OCI-M2 (cell line): ENCODE measurements around the gene HNF4A.

ENCODE experiments used
- DNase-seq: peaks from one replicate; lab custom pipeline; 2025; ENCODE audit not compliant: unreplicated experiment; lab: John Stamatoyannopoulos, UW

HNF4A gene

GRCh38 chr20:44423480-44423879 lies 68.0 kb downstream of the HNF4A start:
- DNase-seq: no peak

- no peak for DNase-seq
Observed at GRCh38 chr20:44424039-44424495, 68.6 kb downstream of the HNF4A start.

- no peak for DNase-seq
Observed at GRCh38 chr20:44425923-44426322, 70.4 kb downstream of the HNF4A start.

DNA sequence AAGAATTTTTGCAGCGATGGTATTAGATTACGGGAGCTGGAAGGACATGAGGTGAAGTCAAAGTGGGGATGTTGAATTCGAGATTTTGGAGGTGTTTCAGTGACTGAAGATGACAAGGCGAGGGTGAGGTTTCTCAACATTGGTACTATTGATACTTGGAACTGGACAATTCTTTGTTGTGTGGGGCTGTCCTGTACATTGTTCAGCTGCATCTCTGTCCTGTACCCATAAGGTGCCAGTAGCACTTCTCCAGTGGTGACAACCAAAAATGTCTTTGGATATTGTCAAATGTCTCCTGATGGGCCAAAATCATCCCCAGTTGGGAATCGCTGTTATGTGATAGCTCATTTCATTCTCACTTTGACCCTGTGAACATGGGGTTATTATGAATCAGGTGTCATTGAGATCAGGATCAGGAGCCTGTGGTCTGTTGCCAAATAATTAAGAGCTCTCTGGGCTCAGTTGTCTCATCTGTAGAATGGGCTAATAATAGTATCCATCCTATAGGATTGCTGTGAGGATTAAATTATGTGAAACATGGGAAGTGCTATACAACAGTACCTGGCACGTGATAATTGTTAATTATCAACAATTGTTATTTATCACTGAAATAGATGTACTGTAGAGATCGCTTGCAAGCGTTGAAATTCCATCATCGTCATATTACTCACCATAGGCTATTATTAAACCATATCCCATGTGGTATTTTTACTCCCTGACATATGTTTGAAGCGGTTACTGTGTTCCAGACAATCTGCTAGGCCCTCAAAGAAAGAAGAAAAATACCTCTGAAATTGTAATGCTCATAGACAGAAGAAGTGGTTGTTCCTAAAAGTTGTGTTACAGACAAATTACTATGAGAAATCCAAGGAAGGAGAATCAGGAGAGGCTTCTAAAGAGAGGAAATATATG lies 71.6 kb downstream of the HNF4A start:
- DNase-seq: no peak

GRCh38 chr20:44427804-44428173 lies 72.3 kb downstream of the HNF4A start:
- no peak for DNase-seq

DNA sequence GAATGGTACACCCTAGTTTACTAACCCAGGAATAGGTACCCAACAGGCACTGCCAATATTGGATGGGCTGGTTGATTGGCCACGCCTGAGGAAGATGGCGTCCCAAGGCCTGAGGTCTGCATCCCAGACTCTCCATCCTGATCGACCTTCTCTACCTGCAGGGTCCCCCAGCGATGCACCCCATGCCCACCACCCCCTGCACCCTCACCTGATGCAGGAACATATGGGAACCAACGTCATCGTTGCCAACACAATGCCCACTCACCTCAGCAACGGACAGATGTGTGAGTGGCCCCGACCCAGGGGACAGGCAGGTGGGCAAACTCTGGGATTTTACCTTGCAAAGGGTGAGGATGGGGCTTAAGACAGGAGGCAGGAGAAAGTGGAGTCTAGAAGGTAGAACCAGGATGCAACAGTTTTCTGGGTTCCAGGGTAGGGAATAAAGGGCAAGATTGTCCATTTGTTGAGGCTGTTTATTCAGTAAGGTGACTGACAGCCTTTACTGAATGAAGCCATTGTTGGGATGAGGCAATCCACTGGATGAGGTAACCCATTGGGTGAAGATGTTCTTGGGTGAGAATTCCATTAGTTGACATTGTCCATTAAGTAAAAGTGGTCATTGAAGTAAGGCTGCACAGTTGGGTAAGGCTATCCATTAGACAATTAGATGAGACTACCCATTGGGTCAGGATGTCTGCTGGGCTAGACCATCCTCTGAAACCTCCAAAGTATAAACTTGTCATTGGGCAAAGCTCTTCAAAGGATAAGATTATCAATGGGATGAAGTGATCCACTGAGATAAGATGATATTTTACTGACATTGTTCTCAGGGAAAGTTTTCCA lies 72.9 kb downstream of the HNF4A start:
- no peak for DNase-seq

DNA sequence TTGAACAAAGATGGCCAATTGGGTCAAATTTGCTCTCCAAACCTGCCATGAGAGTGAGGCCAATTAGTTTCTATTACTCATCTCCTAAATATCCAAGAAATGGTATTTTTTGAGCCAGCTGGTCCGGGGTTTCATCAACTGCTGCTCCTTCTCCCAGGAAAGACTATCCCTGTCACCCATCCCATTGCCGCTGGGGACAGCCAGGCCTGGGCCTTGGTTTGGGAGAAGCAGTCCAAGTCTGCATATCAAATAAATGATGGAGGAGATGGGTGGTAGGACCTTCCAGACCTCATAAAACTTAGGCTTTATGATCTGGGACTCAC lies 73.5 kb downstream of the HNF4A start:
- DNase-seq: no peak

DNA sequence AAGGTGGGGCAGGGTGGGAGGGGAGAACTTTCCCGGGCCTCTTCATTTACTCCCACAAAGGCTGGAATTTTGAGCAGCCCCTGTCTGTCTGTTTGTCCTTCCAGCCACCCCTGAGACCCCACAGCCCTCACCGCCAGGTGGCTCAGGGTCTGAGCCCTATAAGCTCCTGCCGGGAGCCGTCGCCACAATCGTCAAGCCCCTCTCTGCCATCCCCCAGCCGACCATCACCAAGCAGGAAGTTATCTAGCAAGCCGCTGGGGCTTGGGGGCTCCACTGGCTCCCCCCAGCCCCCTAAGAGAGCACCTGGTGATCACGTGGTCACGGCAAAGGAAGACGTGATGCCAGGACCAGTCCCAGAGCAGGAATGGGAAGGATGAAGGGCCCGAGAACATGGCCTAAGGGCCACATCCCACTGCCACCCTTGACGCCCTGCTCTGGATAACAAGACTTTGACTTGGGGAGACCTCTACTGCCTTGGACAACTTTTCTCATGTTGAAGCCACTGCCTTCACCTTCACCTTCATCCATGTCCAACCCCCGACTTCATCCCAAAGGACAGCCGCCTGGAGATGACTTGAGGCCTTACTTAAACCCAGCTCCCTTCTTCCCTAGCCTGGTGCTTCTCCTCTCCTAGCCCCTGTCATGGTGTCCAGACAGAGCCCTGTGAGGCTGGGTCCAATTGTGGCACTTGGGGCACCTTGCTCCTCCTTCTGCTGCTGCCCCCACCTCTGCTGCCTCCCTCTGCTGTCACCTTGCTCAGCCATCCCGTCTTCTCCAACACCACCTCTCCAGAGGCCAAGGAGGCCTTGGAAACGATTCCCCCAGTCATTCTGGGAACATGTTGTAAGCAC lies 74.1 kb downstream of the HNF4A start:
- DNase-seq: no peak

DNA sequence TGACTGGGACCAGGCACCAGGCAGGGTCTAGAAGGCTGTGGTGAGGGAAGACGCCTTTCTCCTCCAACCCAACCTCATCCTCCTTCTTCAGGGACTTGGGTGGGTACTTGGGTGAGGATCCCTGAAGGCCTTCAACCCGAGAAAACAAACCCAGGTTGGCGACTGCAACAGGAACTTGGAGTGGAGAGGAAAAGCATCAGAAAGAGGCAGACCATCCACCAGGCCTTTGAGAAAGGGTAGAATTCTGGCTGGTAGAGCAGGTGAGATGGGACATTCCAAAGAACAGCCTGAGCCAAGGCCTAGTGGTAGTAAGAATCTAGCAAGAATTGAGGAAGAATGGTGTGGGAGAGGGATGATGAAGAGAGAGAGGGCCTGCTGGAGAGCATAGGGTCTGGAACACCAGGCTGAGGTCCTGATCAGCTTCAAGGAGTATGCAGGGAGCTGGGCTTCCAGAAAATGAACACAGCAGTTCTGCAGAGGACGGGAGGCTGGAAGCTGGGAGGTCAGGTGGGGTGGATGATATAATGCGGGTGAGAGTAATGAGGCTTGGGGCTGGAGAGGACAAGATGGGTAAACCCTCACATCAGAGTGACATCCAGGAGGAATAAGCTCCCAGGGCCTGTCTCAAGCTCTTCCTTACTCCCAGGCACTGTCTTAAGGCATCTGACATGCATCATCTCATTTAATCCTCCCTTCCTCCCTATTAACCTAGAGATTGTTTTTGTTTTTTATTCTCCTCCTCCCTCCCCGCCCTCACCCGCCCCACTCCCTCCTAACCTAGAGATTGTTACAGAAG lies 75.0 kb downstream of the HNF4A start:
- DNase-seq: no peak

GRCh38 chr20:44431118-44431501 lies 75.6 kb downstream of the HNF4A start:
- DNase-seq: no peak

DNA sequence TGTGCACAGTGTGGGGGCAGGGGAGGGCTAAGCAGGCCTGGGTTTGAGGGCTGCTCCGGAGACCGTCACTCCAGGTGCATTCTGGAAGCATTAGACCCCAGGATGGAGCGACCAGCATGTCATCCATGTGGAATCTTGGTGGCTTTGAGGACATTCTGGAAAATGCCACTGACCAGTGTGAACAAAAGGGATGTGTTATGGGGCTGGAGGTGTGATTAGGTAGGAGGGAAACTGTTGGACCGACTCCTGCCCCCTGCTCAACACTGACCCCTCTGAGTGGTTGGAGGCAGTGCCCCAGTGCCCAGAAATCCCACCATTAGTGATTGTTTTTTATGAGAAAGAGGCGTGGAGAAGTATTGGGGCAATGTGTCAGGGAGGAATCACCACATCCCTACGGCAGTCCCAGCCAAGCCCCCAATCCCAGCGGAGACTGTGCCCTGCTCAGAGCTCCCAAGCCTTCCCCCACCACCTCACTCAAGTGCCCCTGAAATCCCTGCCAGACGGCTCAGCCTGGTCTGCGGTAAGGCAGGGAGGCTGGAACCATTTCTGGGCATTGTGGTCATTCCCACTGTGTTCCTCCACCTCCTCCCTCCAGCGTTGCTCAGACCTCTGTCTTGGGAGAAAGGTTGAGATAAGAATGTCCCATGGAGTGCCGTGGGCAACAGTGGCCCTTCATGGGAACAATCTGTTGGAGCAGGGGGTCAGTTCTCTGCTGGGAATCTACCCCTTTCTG lies 76.2 kb downstream of the HNF4A start:
- DNase-seq: no peak

DNA sequence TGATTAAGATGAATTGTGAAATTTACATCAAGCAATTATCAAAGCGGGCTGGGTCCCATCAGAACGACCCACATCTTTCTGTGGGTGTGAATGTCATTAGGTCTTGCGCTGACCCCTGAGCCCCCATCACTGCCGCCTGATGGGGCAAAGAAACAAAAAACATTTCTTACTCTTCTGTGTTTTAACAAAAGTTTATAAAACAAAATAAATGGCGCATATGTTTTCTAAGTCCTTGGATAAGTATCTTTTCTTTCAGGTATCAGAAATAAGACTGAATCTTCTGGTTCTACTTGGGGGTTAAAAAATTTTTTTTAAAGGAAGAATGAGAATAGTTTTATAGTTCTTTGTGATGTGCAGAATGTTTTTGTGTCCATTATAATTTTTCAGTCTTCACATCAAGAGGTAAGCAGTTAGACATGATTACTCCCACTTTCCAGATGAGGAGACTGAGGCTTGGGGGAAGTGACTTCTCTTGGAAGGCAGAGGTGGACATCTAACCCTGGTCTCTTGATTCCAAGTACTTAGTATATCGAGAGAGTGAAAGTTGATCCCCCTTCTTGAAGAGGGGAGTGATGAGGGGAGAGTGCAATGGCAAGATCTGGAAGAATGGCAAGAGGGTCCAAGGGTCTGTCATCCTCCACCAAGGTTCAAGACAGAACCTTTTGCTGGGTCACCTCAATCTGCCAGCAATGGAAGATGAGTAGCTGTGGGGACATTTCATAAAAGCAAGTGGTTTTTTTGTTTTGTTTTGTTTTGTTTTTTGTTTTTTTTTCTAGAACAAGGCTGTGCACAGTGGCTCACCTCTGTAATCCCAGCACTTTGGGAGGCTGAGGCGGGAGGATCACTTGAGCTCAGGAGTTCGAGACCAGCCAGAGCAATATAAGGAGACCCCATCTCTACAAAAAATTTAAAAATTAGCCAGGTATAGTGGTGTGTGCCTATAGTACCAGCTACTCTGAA lies 77.4 kb downstream of the HNF4A start:
- no peak for DNase-seq

DNA sequence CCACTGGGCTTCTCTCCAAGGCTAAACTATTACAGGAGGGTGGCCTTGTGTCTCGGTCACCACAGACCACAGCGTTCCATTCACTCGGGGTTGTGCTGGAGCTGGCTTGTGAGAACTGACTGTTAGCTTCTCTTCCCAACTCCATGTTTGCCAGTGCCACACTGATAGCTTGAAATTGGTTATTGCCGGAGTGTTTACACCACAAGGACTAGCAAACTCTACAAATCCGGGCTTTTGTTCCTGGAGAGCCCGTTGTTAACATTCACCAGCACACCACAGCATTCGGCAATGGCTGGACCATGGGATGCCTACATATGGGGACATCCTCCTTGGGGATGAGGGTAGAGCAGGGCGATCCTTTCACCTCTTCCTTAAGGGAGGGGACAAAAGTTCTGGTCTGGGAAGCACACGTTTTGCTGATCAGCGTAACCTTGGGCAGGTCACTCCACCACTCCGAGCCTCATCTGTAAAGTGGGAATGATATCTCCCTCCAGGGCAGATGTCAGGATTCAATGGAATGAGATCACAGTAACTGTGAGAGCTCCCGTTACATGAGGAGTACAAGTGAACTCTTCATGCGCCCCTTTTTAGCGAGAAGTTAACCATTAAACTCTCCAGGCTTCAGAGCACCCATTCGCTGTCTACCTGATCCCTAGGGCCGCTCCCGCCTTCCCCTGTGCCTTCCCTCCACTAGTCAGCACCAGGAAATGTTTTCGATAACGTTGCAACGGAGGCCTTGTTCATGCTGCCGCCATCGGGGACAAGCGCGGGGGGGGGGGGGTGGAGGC lies 78.4 kb downstream of the HNF4A start:
- no peak for DNase-seq

- DNase-seq: no peak
Observed at GRCh38 chr20:44435630-44436335, 80.3 kb downstream of the HNF4A start.

- DNase-seq: no peak
Observed at GRCh38 chr20:44436393-44436792, 80.9 kb downstream of the HNF4A start.

DNA sequence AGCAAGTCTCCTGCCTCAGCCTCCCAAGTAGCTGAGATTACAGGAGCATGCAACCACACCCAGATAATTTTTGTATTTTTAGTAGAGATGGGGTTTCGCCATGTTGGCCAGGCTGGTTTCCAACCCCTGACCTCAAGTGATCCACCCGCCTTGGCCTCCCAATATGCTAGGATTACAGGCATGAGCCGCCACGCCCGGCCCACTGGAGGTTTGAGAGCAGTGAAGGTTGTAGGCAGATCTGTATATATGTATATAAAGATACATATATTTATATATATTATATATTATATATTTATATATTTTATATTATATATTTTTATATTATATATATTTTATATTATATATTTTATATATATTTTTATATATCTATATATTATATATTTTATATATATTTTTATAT lies 82.0 kb downstream of the HNF4A start:
- DNase-seq: no peak

GRCh38 chr20:44438782-44439181 lies 83.3 kb downstream of the HNF4A start:
- DNase-seq: no peak
